ENCODE results near the gene SLC9A9. TPM values are rescaled to one million over a fixed set of nuclear protein-coding genes. Genes with fewer than 3 reads are reported as not detected.

The SLC9A9 gene
- 6.8 and 13.6 TPM in 2 replicates for total RNA-seq

GRCh38 chr3:143847787-143848631, at the start of gene SLC9A9:
Gene SLC9A9 (minus strand): TSS chr3:143848468. CDS start chr3:143848322, 146 bp downstream.

Other genes with a start within 250 kb of the SLC9A9 start
- gene DIPK2A, start 123.4 kb upstream of the SLC9A9 start, total RNA-seq: 48.9 and 76.8 TPM in 2 replicates